HepG2 (cell line): Measurements from ENCODE around the gene FETUB. TPM values are rescaled to one million over a fixed set of nuclear protein-coding genes. Genes with fewer than 3 reads are reported as not detected.

ENCODE experiments used
- ATAC-seq: fragments of 200-7000 bp; cut with Tn5 transposase; 3 replicates; pipeline ENCODE4 v1.9.1; 2020; ENCODE audit warnings: mild to moderate bottlenecking, moderate library complexity
- BruUV-seq: library from RNA; stranded (reverse); fragments of 400-500 nt; replicated peaks from 2 replicates; lab custom pipeline; 2021; lab: Mats Ljungman, UMichigan
- CTCF ChIA-PET: fragments of 300-600 bp; formaldehyde crosslinking; extraction: SDS; loops from one replicate; lab custom pipeline; 2021; ENCODE audit warnings: low total read pairs, inconsistent platforms, low intra/inter-chr PET ratio; lab: Yijun Ruan, JAX
- POLR2A ChIA-PET: fragments of 350-600 bp; sonication (Branson Sonifier 250); formaldehyde crosslinking; loops from one replicate; lab custom pipeline; 2020; ENCODE audit warnings: antibody characterized with exemption, inconsistent platforms; lab: Yijun Ruan, JAX
- DNase-seq: peaks from one replicate; pipeline ENCODE4 v3.0.0-alpha.2; 2015; ENCODE audit warnings: low spot score
- FAIRE-seq: peaks from 3 replicates; lab custom pipeline; 2011; peaks lifted over from hg19 to GRCh38; lab: Jason Lieb, UNC
- H2AFZ ChIP-seq: one replicate; pipeline ENCODE4 v1.6.1; 2011; ENCODE audit warnings: low read length, inconsistent platforms
- H3K27ac ChIP-seq: fragments of 300-600 bp; 3 replicates; pipeline ENCODE4 v1.8.0; 2011; ENCODE audit warnings: mixed run types, mild to moderate bottlenecking, mixed read lengths, low read length, inconsistent platforms; ENCODE audit not compliant: insufficient read depth; ENCODE audit errors: extremely low read length
- H3K27me3 ChIP-seq, 2 experiments: fragments of 200-600 bp in 1 of 2; 2 replicates in 1 of 2; 3 replicates in 1 of 2; pipeline versions ENCODE4 v1.6.0 to v1.8.0; 2011; ENCODE audit warnings: low read length in 2 of 2, mild to moderate bottlenecking in 2 of 2, moderate library complexity in 2 of 2, inconsistent platforms in 1 of 2; ENCODE audit not compliant: insufficient read depth in 2 of 2, control insufficient read depth in 1 of 2
- H3K36me3 ChIP-seq, 2 experiments: fragments of 200-600 bp in 1 of 2; replicated peaks in 1 of 2; 2 replicates in 1 of 2; 3 replicates in 1 of 2; pipeline versions ENCODE4 v1.5.1 to v1.8.0; 2011; ENCODE audit warnings: low read length in 2 of 2, inconsistent platforms in 1 of 2; ENCODE audit not compliant: insufficient read depth in 2 of 2, control insufficient read depth in 1 of 2
- H3K4me1 ChIP-seq: 2 replicates; pipeline ENCODE4 v1.5.1; 2012; ENCODE audit warnings: low read length, inconsistent platforms; ENCODE audit not compliant: insufficient read depth
- H3K4me2 ChIP-seq: 2 replicates; pipeline ENCODE4 v1.6.0; 2011; ENCODE audit warnings: low read depth, low read length, inconsistent platforms
- H3K4me3 ChIP-seq, 3 experiments: fragments of 200-600 bp in 1 of 3; sonication (generic), shearing (Covaris generic) in 1 of 3; replicated peaks in 1 of 3; 2 replicates each; pipeline ENCODE4 v1.5.1; 2011 to 2016; ENCODE audit warnings: low read length in 3 of 3, inconsistent platforms in 2 of 3, low read depth in 2 of 3, mild to moderate bottlenecking in 2 of 3, control low read depth in 1 of 3, mixed read lengths in 1 of 3; ENCODE audit not compliant: insufficient read depth in 1 of 3
- H3K79me2 ChIP-seq: one replicate; pipeline ENCODE4 v1.6.1; 2011; ENCODE audit warnings: low read length, inconsistent platforms; ENCODE audit not compliant: insufficient read depth
- H3K9ac ChIP-seq: 2 replicates; pipeline ENCODE4 v1.6.0; 2011; ENCODE audit warnings: mild to moderate bottlenecking, low read depth, low read length, inconsistent platforms; ENCODE audit not compliant: insufficient read depth
- H3K9me3 ChIP-seq: 2 replicates; pipeline ENCODE4 v1.5.1; 2012; ENCODE audit warnings: mild to moderate bottlenecking, low read length
- H4K20me1 ChIP-seq: 2 replicates; pipeline ENCODE4 v1.6.0; 2011; ENCODE audit warnings: inconsistent platforms, mild to moderate bottlenecking, low read length, moderate library complexity; ENCODE audit not compliant: insufficient read depth
- ARID3A ChIP-seq: IDR thresholded peaks from 2 replicates; pipeline ENCODE4 v1.6.1; 2012; ENCODE audit warnings: low read depth, low read length, improper control_type of control experiment
- ATF4 ChIP-seq, 2 experiments: fragments of 450-650 bp in 1 of 2; sonication (generic) in 1 of 2; formaldehyde crosslinking; IDR thresholded peaks; 2 replicates each; pipeline versions ENCODE4 v1.5.0 to v1.8.0; 2020 to 2022; ENCODE audit warnings: mild to moderate bottlenecking in 1 of 2, missing genetic modification reagents in 1 of 2
- KLF11 ChIP-seq: IDR thresholded peaks from 2 replicates; pipeline ENCODE4 v1.6.1; 2016; ENCODE audit warnings: missing compliant biosample characterization
- PAX8 ChIP-seq: sonication (generic); formaldehyde crosslinking; IDR thresholded peaks from 2 replicates; pipeline ENCODE4 v1.8.0; 2022; ENCODE audit warnings: mild to moderate bottlenecking, missing genetic modification reagents, borderline replicate concordance
- ZNF331 ChIP-seq: sonication (generic); formaldehyde crosslinking; IDR thresholded peaks from 2 replicates; pipeline ENCODE4 v1.4.0; 2020; ENCODE audit warnings: missing genetic modification reagents
- WGBS: methylation state at CpG from one replicate; pipeline ENCODE4 v1.1.6; 2017; ENCODE audit warnings: low lambda C conversion rate; 5-methylcytosine and 5-hydroxymethylcytosine counted together
- in situ Hi-C: cut with HindIII; loops from 2 replicates; pipeline ENCODE4 v1.10.0; 2017; ENCODE audit warnings: low pct_unique_long_range_greater_than_20kb; ENCODE audit not compliant: extremely low pct_ligation_motif_present
- intact Hi-C: fragments of 100-400 bp; cut with micrococcal nuclease; formaldehyde crosslinking; loops from one replicate; pipeline ENCODE4 v1.10.0; 2022; ENCODE audit not compliant: unreplicated experiment
- polyA plus RNA-seq, 8 experiments: library from polyadenylated mRNA; depleted of rRNA in 3 of 8; stranded (reverse) in 7 of 8; unstranded in 1 of 8; fragments of >200 nt; fragmentation: Illumina TruSeq in 4 of 8; extraction: Trizol in 4 of 8; gene quantifications; 2 replicates each; pipeline versions ENCODE4 v1.2.1 to v1.2.3, GENCODE V29; 2011 to 2016; ENCODE audit warnings: low read depth in 4 of 8, missing spikeins in 1 of 8, mixed read lengths in 1 of 8; ENCODE audit not compliant: insufficient read depth in 1 of 8
- total RNA-seq, 5 experiments: library from RNA; depleted of rRNA; stranded (reverse); fragments of >200 nt; fragmentation: Illumina TruSeq; extraction: Trizol; gene quantifications; 2 replicates each; pipeline ENCODE4 v1.2.3, GENCODE V29; 2016; ENCODE audit warnings: low read depth in 1 of 5

Gene FETUB
- total and polyA plus RNA-seq, 2 of the 13 experiments (the other 11 are each of a cell fraction or from before 2014, with no cell fraction given): 2.1 to 4.4 TPM

GRCh38 chr3:186668426-186668825 is 28.2 kb downstream of the FETUB start:
- H3K9ac ChIP-seq: no peak overlapping the region
- BruUV-seq: no TSS peak
- FAIRE-seq (no peak), ATAC-seq (no peak), DNase-seq (no peak)
- no peak overlapping the region for H2AFZ ChIP-seq
- no peaks in the 10 kb centered on the region for H3K9me3 ChIP-seq
- no peaks in the 10 kb centered on the region for H3K79me2 ChIP-seq
- no peaks in the 10 kb centered on the region for H3K27me3 ChIP-seq
- WGBS: 49% methylated on average over 6 of the region's 6 CpGs
- no peaks in the 10 kb centered on the region for H3K36me3 ChIP-seq
- TF ChIP-seq ARID3A (no peak), KLF11 (CRISPR knock-in tag) (no peak), PAX8 (no peak), ATF4 (CRISPR knock-in tag; IDR thresholded peaks at IDR 0.05) (no peak), ZNF331 (CRISPR knock-in tag) (no peak)
- no peaks in the 10 kb centered on the region for H4K20me1 ChIP-seq
- intact Hi-C loops (no loop called here), in situ Hi-C loops (no loop called here)
- H3K4me2 ChIP-seq: no peak overlapping the region
- ChIA-PET POLR2A (no interaction called here), CTCF (no interaction called here)
- peaks cover 39% of the 10 kb centered on the region for H3K4me1 ChIP-seq
- H3K4me3 ChIP-seq: no peak overlapping the region
- H3K27ac ChIP-seq: no peak overlapping the region
